GM18867 (cell line): ENCODE data around the gene KCNAB2.

Experiments used
- ATAC-seq: cut with Tn5 transposase; IDR thresholded peaks from one replicate; pipeline ENCODE4 v1.9.1; 2021; ENCODE audit warnings: mild to moderate bottlenecking, moderate library complexity; ENCODE audit not compliant: unreplicated experiment

KCNAB2 gene

DNA sequence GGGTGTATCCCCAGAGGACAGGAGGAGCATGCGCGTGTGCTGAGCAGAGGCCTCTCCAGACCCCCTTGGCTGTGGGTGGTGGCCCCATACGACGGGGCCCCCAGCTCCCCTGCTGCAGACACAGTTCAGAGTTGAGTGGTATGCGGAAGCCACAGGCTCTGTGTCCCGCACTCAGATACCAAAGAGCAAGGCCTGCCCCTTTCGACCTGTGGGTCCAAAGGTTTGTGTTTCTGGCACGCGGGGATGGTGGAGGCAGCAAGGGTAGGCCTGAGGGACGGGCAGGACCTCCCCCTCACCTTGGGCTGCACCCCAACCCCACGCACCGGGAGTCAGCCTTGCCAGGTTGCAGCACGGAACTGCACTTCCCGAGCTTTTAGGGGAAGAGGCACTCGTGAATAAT is at the start of gene KCNAB2:
KCNAB2 (plus strand) TSS at position 328 of the 400 bp plus-strand sequence. CDS start 5,649 bp downstream, outside the sequence.
- ATAC-seq = no peak

DNA sequence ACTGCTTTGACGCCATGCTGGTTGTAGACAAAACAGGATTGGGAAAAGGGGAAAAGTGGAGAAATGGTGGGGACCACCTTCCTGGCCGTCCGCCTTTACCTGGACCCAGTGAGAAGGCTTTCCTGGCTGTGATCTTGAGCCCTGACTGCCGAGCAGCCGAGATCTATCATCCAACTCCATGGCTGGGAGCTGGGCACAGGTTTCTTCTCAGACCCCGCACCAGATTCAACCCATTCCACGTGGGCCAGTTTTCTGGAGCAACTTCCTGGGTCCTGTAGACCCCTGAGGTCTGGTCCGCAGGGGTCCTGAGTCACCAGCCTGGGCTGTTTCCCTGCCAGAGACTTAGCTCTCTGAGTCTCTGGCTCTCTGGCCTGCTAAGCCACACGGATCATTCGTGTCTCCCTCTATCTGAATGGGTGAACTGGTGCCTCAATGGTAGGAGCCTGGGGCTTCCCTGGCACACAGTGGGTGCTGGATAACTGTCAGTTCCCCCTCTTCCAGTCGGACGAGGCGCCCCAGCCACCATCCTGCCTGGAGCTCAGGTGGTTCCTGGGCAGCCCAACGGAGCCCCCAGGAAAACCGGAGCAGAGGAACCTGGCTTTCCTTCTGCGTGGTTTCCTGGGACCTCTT is 48.9 kb upstream of the KCNAB2 start:
- no peak for ATAC-seq

DNA sequence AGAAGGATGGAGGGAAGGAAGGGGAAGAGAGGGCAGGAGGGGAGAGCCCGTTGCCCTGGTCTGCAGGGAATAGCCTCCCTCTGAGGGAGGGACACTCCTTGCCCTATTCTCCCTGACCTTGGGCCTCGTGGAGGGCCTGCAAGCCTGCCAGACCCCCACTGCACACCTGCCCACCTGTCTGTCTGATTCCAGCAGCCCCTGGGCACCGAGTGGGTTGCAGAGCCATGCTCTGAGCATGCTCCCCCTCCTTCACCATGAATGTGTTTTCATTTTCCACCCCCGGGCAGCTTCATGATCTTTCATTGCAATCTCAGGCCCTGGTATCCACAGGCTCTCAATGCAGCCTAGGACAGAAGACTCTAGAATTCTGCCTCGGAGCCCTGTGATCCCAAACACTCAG is 48.4 kb upstream of the KCNAB2 start:
- ATAC-seq = no peak

DNA sequence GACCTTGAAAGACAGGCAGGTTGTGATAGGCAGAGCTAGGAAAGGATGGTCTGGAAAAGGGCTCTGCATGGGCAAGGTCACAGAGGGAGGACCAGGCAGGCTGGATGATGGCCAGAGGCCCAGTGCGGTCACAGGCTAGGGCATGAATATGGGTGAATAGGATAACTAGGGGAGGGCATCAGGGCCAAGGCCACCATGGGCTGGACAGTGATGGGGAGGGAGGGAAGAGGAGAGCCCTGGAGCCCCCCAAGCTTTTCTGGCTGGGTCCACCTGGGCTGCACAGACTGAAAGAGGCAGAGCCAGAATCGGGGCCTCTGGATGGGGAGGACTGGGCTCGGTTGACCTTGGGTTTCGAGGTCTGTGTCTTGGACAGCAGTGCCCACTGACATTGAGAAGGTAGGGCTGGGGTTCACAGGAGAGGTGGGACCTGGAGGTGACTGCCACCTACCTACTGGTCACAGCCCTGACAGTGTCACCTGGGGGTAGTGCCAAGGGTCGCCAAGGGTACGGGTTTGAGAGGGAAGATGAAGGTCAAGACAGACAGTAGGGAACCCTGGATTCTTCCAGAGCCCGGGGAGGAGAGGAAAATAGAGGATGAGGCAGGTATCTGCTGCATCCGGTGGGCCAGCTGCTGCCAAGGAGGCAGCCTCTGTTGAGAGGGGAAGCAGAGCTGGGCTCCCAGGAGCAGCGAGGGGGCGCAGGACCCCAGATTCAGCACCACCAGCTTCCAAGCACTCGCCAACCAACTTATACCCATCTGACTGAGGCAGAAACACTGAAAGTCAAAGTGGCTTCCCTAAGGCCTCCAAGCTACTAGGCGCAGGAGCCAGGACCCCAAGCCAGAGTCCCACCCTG is 47.4 kb upstream of the KCNAB2 start:
- ATAC-seq = no peak

DNA sequence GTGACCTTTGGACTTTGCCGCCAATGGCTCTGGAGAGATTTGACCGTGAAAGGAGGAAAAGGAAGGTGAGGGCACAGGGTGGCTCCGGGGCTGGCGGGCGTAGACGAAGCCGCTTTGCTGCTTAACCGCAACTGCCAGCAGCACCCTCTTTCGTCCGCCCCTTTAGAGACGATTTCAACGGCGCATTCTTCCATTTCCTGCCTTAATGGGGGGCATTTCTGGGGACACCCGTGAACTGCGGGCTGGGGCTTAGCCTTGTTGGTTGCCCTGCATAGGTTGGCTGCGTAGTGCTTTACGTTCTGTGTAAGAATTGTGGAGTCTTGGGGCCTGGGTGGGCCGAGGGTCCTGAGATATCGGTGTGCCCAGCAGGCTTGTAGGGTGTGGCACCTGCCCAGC is 46.8 kb upstream of the KCNAB2 start:
- no peak for ATAC-seq

DNA sequence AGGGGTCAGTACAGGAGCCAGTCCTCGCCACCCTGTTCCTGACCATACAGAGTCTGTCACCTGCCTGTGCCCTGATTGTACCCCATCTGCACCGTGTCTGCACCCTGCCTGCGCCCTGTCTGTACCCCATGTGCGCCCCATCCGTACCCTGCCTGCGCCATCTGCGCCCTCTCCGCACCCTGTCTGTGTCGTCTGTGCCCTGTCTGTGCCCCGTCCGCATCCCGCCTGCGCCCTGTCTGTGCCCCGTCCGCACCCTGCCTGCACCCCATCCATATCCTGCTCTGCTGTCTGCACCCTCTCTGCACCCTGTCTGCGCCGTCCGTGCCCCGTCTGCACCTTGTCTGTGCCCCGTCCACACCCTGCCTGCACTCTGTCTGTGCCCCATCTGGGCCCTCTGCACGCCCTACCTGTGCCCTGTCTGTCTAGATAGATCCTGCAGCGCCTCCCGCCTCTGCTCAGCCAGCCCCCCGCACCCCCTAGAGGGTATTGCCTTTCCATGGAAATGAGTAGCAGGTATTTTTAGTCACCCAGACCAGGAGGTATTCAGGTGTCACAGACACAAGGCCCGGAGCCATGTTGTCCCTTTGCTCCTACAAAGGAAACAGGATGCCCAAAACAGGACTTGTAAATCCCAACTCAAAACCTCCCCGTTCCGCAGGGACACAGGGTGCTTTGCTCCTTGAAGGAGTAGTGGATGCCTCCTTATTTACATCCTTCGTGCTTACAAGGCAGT is 45.8 kb upstream of the KCNAB2 start:
- no peak for ATAC-seq

DNA sequence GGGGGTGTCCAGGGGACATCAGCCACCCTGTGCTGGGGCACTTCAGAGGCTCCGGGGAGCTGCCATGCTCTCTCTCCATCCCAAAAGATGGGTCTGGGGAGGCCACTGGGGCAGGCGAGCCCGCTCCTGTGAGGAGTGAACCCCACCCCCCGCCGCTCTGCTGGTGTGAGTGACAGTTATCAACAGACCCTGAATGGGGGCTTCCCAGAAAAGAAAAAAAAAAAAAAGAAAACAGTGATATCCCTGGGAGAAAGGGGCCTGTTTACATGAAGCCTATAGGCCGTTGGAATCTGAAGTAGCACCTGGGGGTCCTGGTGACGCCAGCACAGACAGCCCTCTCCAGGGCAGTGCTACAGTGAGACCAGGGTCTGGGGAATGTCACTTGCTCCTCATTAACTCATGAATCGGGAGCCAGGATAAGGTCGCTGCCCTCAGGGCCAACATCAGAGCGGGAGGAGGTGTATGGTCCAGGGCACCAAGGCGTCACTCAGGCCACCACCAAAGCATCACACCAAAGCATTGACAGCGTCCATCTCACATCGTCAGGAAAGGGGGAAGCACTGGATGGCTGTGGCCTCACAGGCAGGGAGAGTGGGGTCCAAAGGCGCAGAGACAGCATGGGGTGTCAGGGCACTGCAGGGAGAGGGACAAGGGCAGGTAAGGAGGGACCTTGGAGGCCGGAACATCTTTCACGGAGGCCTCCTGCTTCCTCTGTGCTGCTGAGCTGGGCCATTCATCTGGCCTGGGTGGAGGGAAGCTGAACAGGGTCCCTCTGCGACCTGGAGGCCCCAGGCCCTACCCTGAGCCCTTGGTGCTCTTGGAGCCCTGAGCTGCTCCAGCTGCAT is 45.0 kb upstream of the KCNAB2 start:
- ATAC-seq = no peak

DNA sequence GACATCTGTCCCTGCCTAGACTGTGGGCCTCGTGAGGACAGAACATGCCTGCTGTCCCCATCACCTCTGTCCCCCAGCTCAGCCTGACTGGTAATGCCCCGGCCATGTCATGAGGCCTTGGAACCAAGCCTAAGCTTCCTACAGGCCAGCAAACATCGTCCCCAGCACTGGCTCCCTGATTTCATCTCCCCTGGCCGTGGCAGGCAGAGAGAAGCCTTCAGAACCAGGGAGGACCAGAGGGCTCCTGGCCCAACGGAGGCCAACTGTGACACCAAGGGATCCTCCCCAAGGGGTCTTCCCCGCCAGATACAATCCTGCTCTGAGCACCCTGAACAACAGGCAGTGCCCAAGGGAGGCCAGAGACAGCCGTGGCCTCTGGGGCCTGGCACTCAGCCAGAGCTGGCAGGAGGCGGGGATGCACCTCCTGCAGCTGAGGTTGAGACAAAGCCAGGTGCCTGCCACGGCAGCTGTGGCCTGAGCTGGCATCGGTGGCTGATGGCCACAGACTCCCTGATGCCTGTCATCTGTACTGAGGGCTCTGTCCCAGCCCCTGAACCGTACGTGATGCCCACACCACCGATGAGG is 43.6 kb upstream of the KCNAB2 start:
- no peak for ATAC-seq

DNA sequence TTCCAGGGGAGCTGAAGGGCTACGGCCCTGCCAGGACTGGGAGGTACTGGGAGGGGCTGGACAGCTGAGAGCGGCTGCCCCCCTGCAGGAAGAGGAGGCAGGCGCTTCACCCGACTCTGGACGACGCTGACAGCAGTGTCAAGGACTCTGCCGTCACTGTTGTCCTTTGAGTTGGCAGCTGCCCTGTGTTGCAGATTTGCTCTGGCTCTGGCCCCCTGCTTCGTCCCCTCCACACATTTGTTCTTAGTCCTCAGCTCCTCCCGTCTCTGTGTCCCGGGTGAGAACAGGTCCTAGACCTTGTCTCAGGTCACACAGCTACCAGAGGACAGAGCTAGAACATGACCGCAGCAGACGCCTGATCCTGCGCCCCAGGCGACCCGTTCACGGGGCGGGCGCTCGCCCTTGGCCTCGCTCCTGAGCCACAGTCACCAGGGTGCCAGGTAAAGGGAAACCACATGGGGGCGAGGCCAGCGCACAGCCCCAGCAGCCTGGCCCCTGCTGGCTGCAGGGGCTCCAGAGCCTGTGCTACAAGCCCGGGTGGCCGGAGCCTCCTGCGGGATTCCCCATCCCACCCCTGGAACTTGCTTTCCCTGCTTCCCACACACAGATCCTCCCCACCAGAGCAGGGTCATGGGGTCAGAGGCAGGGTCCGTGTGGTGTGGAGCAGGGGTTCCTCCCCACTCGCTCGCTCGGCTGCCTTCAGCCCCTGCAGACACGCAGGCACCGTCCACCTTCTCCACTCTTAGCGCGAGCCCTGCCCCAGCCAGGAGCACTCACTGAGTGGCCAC is 42.8 kb upstream of the KCNAB2 start:
- no peak for ATAC-seq

DNA sequence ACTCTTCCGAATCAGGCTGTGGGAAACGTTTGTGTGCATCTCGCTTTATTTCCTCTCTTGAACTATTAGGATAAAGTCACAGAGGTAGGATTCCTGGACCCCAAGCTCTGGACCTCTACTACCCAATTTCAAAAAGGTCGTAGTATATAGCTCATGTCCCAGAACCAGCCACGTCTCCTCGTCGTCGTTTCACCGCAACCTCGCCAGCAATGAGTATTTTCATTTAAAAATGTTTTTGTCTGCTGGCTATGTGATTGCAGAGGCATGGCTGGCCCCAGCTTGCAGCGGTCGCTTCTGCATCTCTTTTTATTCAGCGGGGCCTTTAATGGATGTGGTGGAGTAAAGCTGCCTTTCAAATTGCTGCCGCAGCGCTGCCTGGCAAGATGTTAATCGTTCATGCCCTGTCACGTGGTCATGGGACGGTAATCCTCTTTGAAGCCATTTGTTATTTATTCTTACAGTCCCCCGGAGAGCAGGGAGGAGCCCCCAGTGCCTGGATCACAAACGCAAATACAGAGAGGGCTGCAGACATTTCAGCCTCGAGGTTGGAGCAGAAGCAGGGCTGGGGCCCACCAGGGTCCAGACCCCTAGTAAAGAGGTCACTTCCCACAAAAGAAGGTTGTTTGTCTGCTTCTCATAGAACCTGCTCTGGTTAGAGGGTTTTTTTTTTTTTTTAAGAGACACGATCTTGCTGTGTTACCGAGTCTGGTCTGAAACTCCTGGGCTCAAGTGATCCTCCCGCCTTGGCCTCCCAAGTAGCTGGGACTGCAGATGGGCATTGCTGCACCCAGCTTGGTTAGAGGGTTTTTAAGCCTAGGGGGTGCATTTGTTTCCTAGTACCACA is 41.9 kb upstream of the KCNAB2 start:
- ATAC-seq = no peak

DNA sequence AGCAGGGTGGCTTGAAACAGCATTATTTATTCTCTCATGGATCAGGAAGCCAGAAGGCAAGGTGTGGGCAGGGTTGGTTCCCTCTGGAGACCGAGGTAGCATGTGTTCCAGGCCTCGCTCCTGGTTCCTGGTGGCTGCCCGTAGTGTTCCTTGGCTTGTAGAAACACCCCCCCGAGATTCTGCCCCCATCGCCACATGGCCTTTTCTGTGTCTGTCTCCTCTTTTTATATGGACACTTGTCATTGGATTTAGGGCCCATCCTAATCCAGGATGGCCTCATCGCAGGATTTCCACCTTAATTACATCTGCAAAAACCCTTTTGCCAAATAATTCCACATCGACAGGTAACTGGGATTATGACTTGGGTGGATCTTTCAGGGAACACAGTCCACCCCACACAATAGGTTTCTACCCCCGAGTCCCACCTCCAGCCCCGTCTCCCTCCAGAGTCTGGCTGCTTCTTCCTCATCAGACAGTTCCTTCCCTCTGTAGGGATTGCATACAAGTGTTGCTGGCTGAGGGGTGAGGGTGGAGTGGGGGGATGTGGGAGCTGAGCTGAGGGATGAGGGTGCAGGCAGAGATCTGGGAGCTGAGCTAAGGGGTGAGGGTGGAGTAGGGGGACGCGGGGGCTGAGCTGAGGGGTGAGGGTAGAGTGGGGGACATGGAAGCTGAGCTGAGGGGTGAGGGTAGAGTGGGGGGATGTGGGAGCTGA is 41.1 kb upstream of the KCNAB2 start:
- ATAC-seq = no peak

DNA sequence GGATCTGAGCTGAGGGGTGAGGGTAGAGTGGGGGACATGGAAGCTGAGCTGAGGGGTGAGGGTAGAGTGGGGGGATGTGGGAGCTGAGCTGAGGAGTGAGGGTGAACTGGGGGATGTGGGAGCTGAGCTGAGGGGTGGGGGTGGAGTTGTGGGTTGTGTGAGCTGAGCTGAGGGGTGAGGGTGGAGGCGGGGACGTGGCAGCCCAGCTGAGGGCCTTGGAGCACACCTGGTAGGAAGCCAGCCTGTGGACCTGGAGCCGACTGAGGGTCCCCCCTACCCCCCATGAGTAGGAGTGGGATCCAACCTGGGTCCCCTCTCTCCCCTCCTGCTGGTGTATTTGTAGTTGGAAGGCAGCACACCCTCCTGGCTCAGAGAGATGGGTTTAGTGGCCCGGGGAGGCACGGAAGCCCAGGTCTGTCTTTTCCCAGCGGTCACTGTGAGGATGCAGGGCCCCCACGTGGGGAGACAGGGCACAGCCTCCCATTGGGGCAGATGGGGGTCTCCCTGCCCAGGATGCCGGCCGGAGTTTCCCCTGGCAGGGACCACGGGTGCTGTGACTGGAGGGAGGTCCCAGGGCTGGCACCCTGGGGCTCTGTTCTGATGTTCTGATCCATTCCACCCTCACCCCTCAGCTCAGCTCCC is 40.3 kb upstream of the KCNAB2 start:
- no peak for ATAC-seq

DNA sequence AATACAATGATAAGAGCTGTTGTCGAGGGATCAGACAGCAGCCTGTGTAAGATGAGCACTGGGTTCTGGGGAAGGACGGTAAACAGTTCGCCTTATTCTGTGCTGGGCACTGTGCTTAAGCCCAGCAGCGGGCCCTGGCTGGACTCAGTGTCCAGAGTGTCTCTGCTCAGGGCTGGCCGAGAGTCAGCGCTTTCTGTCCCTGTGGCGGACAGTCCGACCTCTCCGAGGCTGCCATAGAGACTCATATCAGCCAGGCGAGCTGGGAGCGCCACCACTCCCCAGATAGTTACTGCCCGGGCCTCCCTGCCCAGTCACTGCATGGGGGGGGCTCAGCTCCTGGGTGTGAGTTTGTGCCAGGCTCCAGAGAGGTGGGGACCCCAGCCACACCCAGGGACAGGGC is 38.8 kb upstream of the KCNAB2 start:
- ATAC-seq = no peak

DNA sequence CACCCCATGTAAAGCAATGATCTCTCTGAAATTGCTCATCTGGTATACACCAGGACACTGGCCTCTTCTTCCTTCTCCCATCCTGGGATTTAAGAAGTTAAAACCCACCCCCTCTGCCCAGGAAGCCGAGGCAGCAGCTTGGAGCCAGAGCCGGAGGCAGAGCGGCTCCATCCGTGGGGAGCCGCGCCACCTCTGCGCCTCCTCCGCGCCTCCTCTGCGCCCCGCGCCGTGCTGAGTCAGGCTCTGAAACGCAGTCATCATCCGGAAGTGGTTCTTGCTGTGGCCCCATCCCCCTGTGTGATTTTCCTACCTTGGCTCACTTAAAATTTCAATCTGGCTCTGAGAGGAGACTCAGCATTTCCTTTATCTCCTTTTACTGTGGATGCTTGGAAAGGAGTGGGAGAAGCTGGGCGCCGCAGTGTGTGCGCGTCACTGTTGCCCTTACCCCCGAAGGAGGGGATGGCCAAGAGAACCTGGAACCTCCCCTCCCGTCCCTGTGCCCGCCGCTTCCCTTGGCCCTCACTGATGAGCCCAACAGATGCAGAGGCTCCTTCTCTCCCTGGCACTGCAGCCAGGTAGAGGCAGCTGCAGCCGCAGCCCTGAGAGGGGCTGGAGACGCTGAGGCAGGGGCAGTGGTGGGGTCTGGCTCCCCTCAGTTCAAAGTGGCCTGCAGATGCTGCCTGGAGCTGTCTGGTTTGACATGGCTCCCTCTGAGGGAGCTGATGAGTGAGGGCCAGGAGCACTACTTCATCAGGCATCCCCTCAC is 38.2 kb upstream of the KCNAB2 start:
- no peak for ATAC-seq

DNA sequence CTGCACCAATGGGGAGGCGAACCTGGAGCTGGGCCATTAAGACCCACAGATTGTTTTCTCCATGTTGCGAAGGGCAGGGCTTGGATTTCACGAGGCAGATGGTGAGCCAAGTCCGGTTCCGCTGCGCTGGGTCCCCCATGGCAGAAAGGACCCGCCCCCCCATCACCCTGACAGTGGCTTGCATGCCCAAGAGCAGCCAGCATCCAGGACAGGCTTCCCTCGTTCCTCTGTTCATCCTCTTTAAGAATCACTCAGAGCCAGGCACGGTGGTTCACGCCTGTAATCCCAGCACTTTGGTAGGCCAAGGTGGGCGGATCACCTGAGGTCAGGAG is 37.6 kb upstream of the KCNAB2 start:
- ATAC-seq = no peak

DNA sequence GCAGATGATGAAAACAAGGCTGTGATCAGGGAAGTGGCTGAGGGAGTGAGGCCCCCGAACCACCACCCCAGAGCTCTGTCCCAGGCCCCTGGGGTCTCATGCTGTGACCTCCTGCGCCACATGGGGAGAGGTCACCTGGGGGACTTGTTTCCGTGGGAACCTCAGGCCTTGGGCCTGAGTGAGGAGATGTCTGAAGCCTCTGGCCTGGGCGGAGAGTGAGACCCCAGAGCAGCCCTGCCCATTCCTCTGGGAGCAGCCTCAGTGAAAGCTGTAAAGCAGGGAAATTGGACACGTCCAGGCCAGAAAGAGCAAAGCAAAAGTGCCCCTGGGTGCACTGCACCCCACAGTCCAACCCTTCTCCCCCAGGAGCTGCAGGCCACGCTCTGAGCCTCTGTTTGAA is 37.0 kb upstream of the KCNAB2 start:
- no peak for ATAC-seq
